Caco-2 (cell line): ENCODE results near the gene RAB3B. TPM values are rescaled to one million over a fixed set of nuclear protein-coding genes. Genes with fewer than 3 reads are reported as not detected.

Source experiments
- Bru-seq: library from RNA; stranded (reverse); fragments of 400-500 nt; gene quantifications from one replicate; lab custom pipeline; 2021; lab: Mats Ljungman, UMichigan
- BruChase-seq, 2 experiments: library from RNA; stranded (reverse); fragments of 400-500 nt; gene quantifications; one replicate each; lab custom pipeline; 2021; lab: Mats Ljungman, UMichigan
- BruUV-seq: library from RNA; stranded (reverse); fragments of 400-500 nt; replicated peaks from 2 replicates; lab custom pipeline; 2021; lab: Mats Ljungman, UMichigan
- CTCF ChIA-PET: fragments of 300-600 bp; sonication (Branson Sonifier 250); formaldehyde crosslinking; loops from one replicate; lab custom pipeline; 2022; ENCODE audit warnings: antibody characterized with exemption; lab: Charles Lee
- POLR2A ChIA-PET: fragments of 300-600 bp; sonication (Branson Sonifier 250); formaldehyde crosslinking; loops from one replicate; lab custom pipeline; 2022; ENCODE audit warnings: antibody characterized with exemption; lab: Charles Lee
- DNase-seq, 2 experiments: peaks; one replicate each; pipeline versions ENCODE4 v3.0.0 to v3.0.0-alpha.2; 2020 to 2022
- H3K27me3 ChIP-seq: replicated peaks from 2 replicates; pipeline ENCODE4 v1.6.0; 2011; ENCODE audit warnings: low read length; ENCODE audit not compliant: control insufficient read depth, insufficient read depth
- H3K36me3 ChIP-seq: 2 replicates; pipeline ENCODE4 v1.5.1; 2011; ENCODE audit warnings: low read length; ENCODE audit not compliant: control insufficient read depth, insufficient read depth
- H3K4me1 ChIP-seq: fragments of 250-450 bp; sonication (Bioruptor Pico); 2 replicates; pipeline ENCODE4 v1.5.1; 2020; ENCODE audit warnings: mild to moderate bottlenecking
- H3K4me3 ChIP-seq: 2 replicates; pipeline ENCODE4 v1.5.1; 2011; ENCODE audit warnings: low read depth, mild to moderate bottlenecking, control low read depth, low read length
- H3K9me3 ChIP-seq: fragments of 250-450 bp; sonication (Bioruptor Pico); 2 replicates; pipeline ENCODE4 v1.5.1; 2020; ENCODE audit warnings: mild to moderate bottlenecking, moderate library complexity
- H3K27ac Mint-ChIP-seq: one replicate; pipeline ENCODE4 v1.8.0; 2022; ENCODE audit warnings: mixed read lengths; ENCODE audit not compliant: unreplicated experiment
- H3K27me3 Mint-ChIP-seq: one replicate; pipeline ENCODE4 v1.8.0; 2022; ENCODE audit warnings: mixed read lengths; ENCODE audit not compliant: insufficient read depth, unreplicated experiment
- H3K36me3 Mint-ChIP-seq: one replicate; pipeline ENCODE4 v1.8.0; 2022; ENCODE audit warnings: mild to moderate bottlenecking, mixed read lengths; ENCODE audit not compliant: insufficient read depth, unreplicated experiment
- H3K4me1 Mint-ChIP-seq: one replicate; pipeline ENCODE4 v1.8.0; 2022; ENCODE audit warnings: low read depth, mixed read lengths; ENCODE audit not compliant: unreplicated experiment
- H3K4me3 Mint-ChIP-seq: one replicate; pipeline ENCODE4 v1.8.0; 2022; ENCODE audit warnings: mild to moderate bottlenecking, moderate library complexity, mixed read lengths; ENCODE audit not compliant: unreplicated experiment
- H3K9me3 Mint-ChIP-seq: one replicate; pipeline ENCODE4 v1.8.0; 2022; ENCODE audit warnings: mixed read lengths; ENCODE audit not compliant: unreplicated experiment
- CTCF ChIP-seq, 2 experiments: fragments of 200-600 bp in 1 of 2; IDR thresholded peaks; 1 replicate in 1 of 2; 2 replicates in 1 of 2; pipeline versions ENCODE4 v1.5.1 to v1.8.0; 2011 to 2022; ENCODE audit warnings: antibody characterized with exemption in 1 of 2, control low read depth in 1 of 2, inconsistent platforms in 1 of 2, low read depth in 1 of 2, low read length in 1 of 2, mild to moderate bottlenecking in 1 of 2, moderate library complexity in 1 of 2; ENCODE audit not compliant: insufficient read depth in 1 of 2, severe bottlenecking in 1 of 2, unreplicated experiment in 1 of 2
- intact Hi-C: fragments of 100-400 bp; cut with micrococcal nuclease; formaldehyde crosslinking; loops from one replicate; pipeline ENCODE4 v1.10.0; 2022; ENCODE audit not compliant: unreplicated experiment
- long read RNA-seq: library from polyadenylated mRNA; stranded (forward); transcript quantifications from one replicate; pipeline ENCODE4 v2.0.0, GENCODE V29; 2022
- total RNA-seq: library from RNA; stranded (reverse); gene quantifications from 2 replicates; pipeline ENCODE4 v1.2.3, GENCODE V29; 2022

The RAB3B gene
- 11.6 and 13.6 TPM in 2 replicates for total RNA-seq
- Bru-seq, nascent RNA, result percentile 57 among the genes with signal in this experiment
- BruChase-seq, experiment 1, labeled RNA remaining after a 2-hour chase, result percentile 67 among the genes with signal in this experiment
- BruChase-seq, experiment 2, labeled RNA remaining after a 6-hour chase, result percentile 84 among the genes with signal in this experiment
- long read RNA-seq, full-length matches to known transcripts, result 31 of 53 reads
- long read RNA-seq, partial matches to known transcripts, result 7 of 53 reads
- long read RNA-seq, other reads (novel, unspliced or antisense), result 15 of 53 reads

- peak; percentile 85 to 90 for DNase-seq
- peak within 1 kb of the TSS; percentile 59 for H3K4me3 ChIP-seq
- no peaks in the 10 kb centered on the region for H3K36me3 ChIP-seq
- Mint-ChIP-seq H3K27ac (peak within 1 kb of the TSS; percentile 26), H3K4me1 (peaks cover 16% of the 10 kb centered on the region), H3K36me3 (no peaks in the 10 kb centered on the region), H3K27me3 (no peaks in the 10 kb centered on the region), H3K4me3 (peak within 1 kb of the TSS; percentile 65), H3K9me3 (no peaks in the 10 kb centered on the region)
- POLR2A ChIA-PET, result no interaction called here
- no peaks in the 10 kb centered on the region for H3K9me3 ChIP-seq
- TF ChIP-seq CTCF (IDR thresholded peaks at IDR 0.05; ENCODE audit: insufficient read depth in 1 of 2, low read depth in 1 of 2, low read length in 1 of 2, severe bottlenecking in 1 of 2, unreplicated experiment in 1 of 2), result no peak
- intact Hi-C loops, result no loop called here
- H3K27me3 ChIP-seq, result no peaks in the 10 kb centered on the region
- CTCF ChIA-PET, result no interaction called here
- no peaks in the 10 kb centered on the region for H3K4me1 ChIP-seq
- BruUV-seq, result no TSS peak
Measured at GRCh38 chr1:51990478-51990965, at the start of gene RAB3B. Gene RAB3B (minus strand): TSS chr1:51990700. CDS start chr1:51977117, 13,583 bp downstream.

GRCh38 chr1:52037909-52038308 is 47.4 kb upstream of the RAB3B start:
- BruUV-seq, result no TSS peak
- Mint-ChIP-seq H3K4me3 (no peak overlapping the region), H3K9me3 (no peaks in the 10 kb centered on the region), H3K4me1 (no peaks in the 10 kb centered on the region), H3K27me3 (no peaks in the 10 kb centered on the region), H3K27ac (no peak overlapping the region), H3K36me3 (peaks cover 16% of the 10 kb centered on the region)
- POLR2A ChIA-PET, result interaction anchor here (1.1 kb wide), 1 partner anchor 18 kb away, joined by 8 read pairs; no protein-coding TSS in a partner anchor
- CTCF ChIA-PET, result no interaction called here
- intact Hi-C loops, result no loop called here
- no peak for DNase-seq
- H3K4me1 ChIP-seq, result no peaks in the 10 kb centered on the region
- H3K36me3 ChIP-seq, result no peaks in the 10 kb centered on the region; the same call in 1 of the 2 replicates
- H3K27me3 ChIP-seq, result no peaks in the 10 kb centered on the region
- H3K4me3 ChIP-seq, result no peak overlapping the region
- TF ChIP-seq CTCF (IDR thresholded peaks at IDR 0.05; ENCODE audit: insufficient read depth in 1 of 2, low read depth in 1 of 2, low read length in 1 of 2, severe bottlenecking in 1 of 2, unreplicated experiment in 1 of 2), result no peak
- no peaks in the 10 kb centered on the region for H3K9me3 ChIP-seq

- no peak for TF ChIP-seq CTCF (IDR thresholded peaks at IDR 0.05; ENCODE audit: insufficient read depth in 1 of 2, low read depth in 1 of 2, low read length in 1 of 2, severe bottlenecking in 1 of 2, unreplicated experiment in 1 of 2)
- Mint-ChIP-seq H3K27me3 (no peaks in the 10 kb centered on the region), H3K36me3 (peaks cover 16% of the 10 kb centered on the region), H3K27ac (no peak overlapping the region), H3K4me1 (no peaks in the 10 kb centered on the region), H3K9me3 (no peaks in the 10 kb centered on the region), H3K4me3 (no peak overlapping the region)
- no peak overlapping the region for H3K4me3 ChIP-seq
- DNase-seq, result peak in 1 of 2 experiments; percentile 9
- no TSS peak for BruUV-seq
- POLR2A ChIA-PET, result interaction anchor here (1.1 kb wide), 1 partner anchor 18 kb away, joined by 8 read pairs; no protein-coding TSS in a partner anchor
- peaks cover 3% of the 10 kb centered on the region; the same call in 1 of the 2 replicates for H3K4me1 ChIP-seq
- H3K36me3 ChIP-seq, result no peaks in the 10 kb centered on the region; the same call in 1 of the 2 replicates
- no peaks in the 10 kb centered on the region for H3K27me3 ChIP-seq
- intact Hi-C loops, result no loop called here
- CTCF ChIA-PET, result no interaction called here
- H3K9me3 ChIP-seq, result no peaks in the 10 kb centered on the region
Measured at GRCh38 chr1:52037402-52037814, 46.9 kb upstream of the RAB3B start.
